SK-N-SH treated with all-trans-retinoic acid at 6 μM for 48 hours (cell line): ENCODE results near the gene PTPRN2.

Source experiments
- ATAC-seq: fragments of 200-7000 bp; cut with Tn5 transposase; 3 replicates; pipeline ENCODE4 v1.9.1; 2020; ENCODE audit warnings: mild to moderate bottlenecking, moderate library complexity
- CSDC2 ChIP-seq: fragments of 250-450 bp; sonication (Bioruptor Pico); IDR thresholded peaks from 2 replicates; pipeline ENCODE4 v1.5.0; 2020; ENCODE audit warnings: mild to moderate bottlenecking, moderate library complexity
- CSRNP3 ChIP-seq: fragments of 250-450 bp; sonication (Bioruptor Pico); IDR thresholded peaks from 2 replicates; pipeline ENCODE4 v1.5.1; 2021; ENCODE audit warnings: mild to moderate bottlenecking, moderate library complexity
- ESRRG ChIP-seq: fragments of 250-450 bp; sonication (Bioruptor Pico); IDR thresholded peaks from 2 replicates; pipeline ENCODE4 v1.6.1; 2021; ENCODE audit warnings: mild to moderate bottlenecking
- GLIS3 ChIP-seq: fragments of 250-450 bp; sonication (Bioruptor Pico); IDR thresholded peaks from 2 replicates; pipeline ENCODE4 v1.5.0; 2020; ENCODE audit warnings: mild to moderate bottlenecking, moderate library complexity
- ISL1 ChIP-seq: fragments of 250-450 bp; sonication (Bioruptor Pico); IDR thresholded peaks from 2 replicates; pipeline ENCODE4 v2.1.2; 2022; ENCODE audit warnings: mild to moderate bottlenecking, moderate library complexity
- OSR1 ChIP-seq: fragments of 250-450 bp; sonication (Bioruptor Pico); IDR thresholded peaks from 2 replicates; pipeline ENCODE4 v1.8.0; 2022; ENCODE audit warnings: moderate library complexity, mild to moderate bottlenecking, inconsistent platforms
- PATZ1 ChIP-seq: fragments of 250-450 bp; sonication (Bioruptor Pico); IDR thresholded peaks from 2 replicates; pipeline ENCODE4 v1.8.0; 2020; ENCODE audit warnings: mild to moderate bottlenecking, moderate library complexity, borderline replicate concordance
- POU6F1 ChIP-seq: fragments of 250-450 bp; sonication (Bioruptor Pico); IDR thresholded peaks from 2 replicates; pipeline ENCODE4 v1.8.0; 2021; ENCODE audit warnings: low read depth, mild to moderate bottlenecking, moderate library complexity, borderline replicate concordance
- RARB ChIP-seq: fragments of 250-450 bp; sonication (Bioruptor Pico); IDR thresholded peaks from 2 replicates; pipeline ENCODE4 v1.8.0; 2021; ENCODE audit warnings: mild to moderate bottlenecking, moderate library complexity
- TCF4 ChIP-seq: fragments of 250-450 bp; sonication (Bioruptor Pico); IDR thresholded peaks from 2 replicates; pipeline ENCODE4 v1.8.0; 2021; ENCODE audit warnings: mild to moderate bottlenecking, moderate library complexity, borderline replicate concordance
- TOX ChIP-seq: fragments of 250-450 bp; sonication (Bioruptor Pico); IDR thresholded peaks from 2 replicates; pipeline ENCODE4 v1.8.0; 2021; ENCODE audit warnings: mild to moderate bottlenecking, moderate library complexity, borderline replicate concordance
- ZC3H10 ChIP-seq: fragments of 250-450 bp; sonication (Bioruptor Pico); IDR thresholded peaks from 2 replicates; pipeline ENCODE4 v1.5.1; 2021; ENCODE audit warnings: mild to moderate bottlenecking, moderate library complexity
- ZFP30 ChIP-seq: fragments of 450-650 bp; formaldehyde crosslinking; IDR thresholded peaks from 2 replicates; pipeline ENCODE4 v1.5.0; 2022; ENCODE audit warnings: mild to moderate bottlenecking, moderate library complexity
- ZNF565 ChIP-seq: fragments of 450-650 bp; formaldehyde crosslinking; conservative IDR thresholded peaks from 2 replicates; pipeline ENCODE4 v1.5.0; 2020; ENCODE audit warnings: low read depth, mild to moderate bottlenecking, moderate library complexity
- ZNF70 ChIP-seq: fragments of 450-650 bp; formaldehyde crosslinking; IDR thresholded peaks from 2 replicates; pipeline ENCODE4 v1.5.0; 2020; ENCODE audit warnings: mild to moderate bottlenecking, moderate library complexity

PTPRN2 gene

GRCh38 chr7:157587805-157588560 lies 999.6 kb downstream of the PTPRN2 start:
- no peak for TF ChIP-seq ZNF565
- no peak for TF ChIP-seq ESRRG (CRISPR knock-in tag)
- no peak for TF ChIP-seq ZFP30 (CRISPR knock-in tag)
- TF ChIP-seq OSR1, result no peak
- TF ChIP-seq ZC3H10 (CRISPR knock-in tag), result no peak
- TF ChIP-seq, all 23 proteins: peak for 0

GRCh38 chr7:157587051-157587804 lies 1000.4 kb downstream of the PTPRN2 start:
- TF ChIP-seq CSRNP3 (CRISPR knock-in tag) (no peak), TOX (CRISPR knock-in tag) (no peak), PATZ1 (CRISPR knock-in tag) (no peak)
- no peak for ATAC-seq

More at GRCh38 chr7:157587805-157588560, 999.6 kb downstream of the PTPRN2 start:
- ATAC-seq, result no peak

- TF ChIP-seq RARB (CRISPR knock-in tag) (no peak), ZNF565 (no peak), POU6F1 (CRISPR knock-in tag) (no peak), ISL1 (no peak)
- ATAC-seq, result no peak
These were observed 1001.1 kb downstream of the PTPRN2 start for GRCh38 chr7:157586426-157586955.

GRCh38 chr7:157585113-157585861 lies 1002.3 kb downstream of the PTPRN2 start:
- no peak for TF ChIP-seq GLIS3 (CRISPR knock-in tag)
- no peak for TF ChIP-seq PATZ1 (CRISPR knock-in tag)
- no peak for TF ChIP-seq TCF4 (CRISPR knock-in tag)
- no peak for TF ChIP-seq RARB (CRISPR knock-in tag)
- TF ChIP-seq ZNF70 (CRISPR knock-in tag), result no peak
- TF ChIP-seq CSDC2 (CRISPR knock-in tag), result no peak
- no peak for TF ChIP-seq POU6F1 (CRISPR knock-in tag)
- no peak for TF ChIP-seq ZC3H10 (CRISPR knock-in tag)
- no peak for ATAC-seq
